Activated T-cell treated with anti-CD3 and anti-CD28 coated beads, Interleukin-2, amount 50 U/mL, for 4 hours (primary cell): ENCODE data around the gene HNF1A. TPM values are rescaled to one million over a fixed set of nuclear protein-coding genes. Genes with fewer than 3 reads are reported as not detected.
A peak's percentile ranks its signal among the peaks of the same experiment; 100 is the strongest.

Experiments
- ATAC-seq, 2 donors: fragments of 200-7000 bp; cut with Tn5 transposase; one replicate each; pipeline ENCODE4 v1.10.0; 2021
- DNase-seq: peaks from one replicate; pipeline ENCODE4 v3.0.0-alpha.2; 2020
- H3K27me3 Mint-ChIP-seq: one replicate; pipeline ENCODE4 v1.8.0; 2021; ENCODE audit warnings: low read depth, mixed read lengths
- H3K36me3 Mint-ChIP-seq: one replicate; pipeline ENCODE4 v1.8.0; 2022; ENCODE audit warnings: mixed read lengths; ENCODE audit not compliant: insufficient read depth
- H3K4me1 Mint-ChIP-seq: one replicate; pipeline ENCODE4 v1.8.0; 2021; ENCODE audit warnings: low read depth, mixed read lengths
- H3K4me3 Mint-ChIP-seq: one replicate; pipeline ENCODE4 v1.8.0; 2021; ENCODE audit warnings: mild to moderate bottlenecking, moderate library complexity, mixed read lengths
- H3K9me3 Mint-ChIP-seq: one replicate; pipeline ENCODE4 v1.8.0; 2021; ENCODE audit warnings: mixed read lengths
- total RNA-seq, 3 donors: library from RNA; stranded (reverse); gene quantifications; one replicate each; pipeline ENCODE4 v1.2.1, GENCODE V29; 2021

The HNF1A gene
- total RNA-seq, 3 donors from 2014 or later: not detected

DNA sequence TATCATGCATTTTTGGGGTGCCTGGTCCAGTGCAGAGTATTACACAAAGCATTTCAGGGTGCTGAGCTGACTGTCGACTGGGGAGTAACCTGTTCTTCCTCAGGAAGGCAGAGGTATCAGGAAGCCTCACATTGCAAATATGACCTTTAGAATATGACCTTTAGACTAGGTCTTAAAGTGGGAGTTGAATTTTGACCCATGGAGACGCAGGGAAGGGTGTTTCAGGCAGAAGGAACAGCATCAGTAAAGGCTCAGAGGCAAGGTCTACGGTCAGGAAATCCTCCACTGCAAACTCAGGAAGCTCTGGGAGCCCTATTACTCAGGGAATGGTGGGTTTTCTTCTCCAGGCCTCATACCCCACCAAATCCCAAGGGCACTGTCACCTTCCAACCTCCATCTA lies 11.3 kb downstream of the HNF1A start:
- ATAC-seq (no peak), DNase-seq (no peak)
- Mint-ChIP-seq H3K4me3 (no peak overlapping the region), H3K9me3 (no peaks in the 10 kb centered on the region), H3K36me3 (no peaks in the 10 kb centered on the region), H3K27me3 (peaks cover 4% of the 10 kb centered on the region), H3K4me1 (no peaks in the 10 kb centered on the region)

DNA sequence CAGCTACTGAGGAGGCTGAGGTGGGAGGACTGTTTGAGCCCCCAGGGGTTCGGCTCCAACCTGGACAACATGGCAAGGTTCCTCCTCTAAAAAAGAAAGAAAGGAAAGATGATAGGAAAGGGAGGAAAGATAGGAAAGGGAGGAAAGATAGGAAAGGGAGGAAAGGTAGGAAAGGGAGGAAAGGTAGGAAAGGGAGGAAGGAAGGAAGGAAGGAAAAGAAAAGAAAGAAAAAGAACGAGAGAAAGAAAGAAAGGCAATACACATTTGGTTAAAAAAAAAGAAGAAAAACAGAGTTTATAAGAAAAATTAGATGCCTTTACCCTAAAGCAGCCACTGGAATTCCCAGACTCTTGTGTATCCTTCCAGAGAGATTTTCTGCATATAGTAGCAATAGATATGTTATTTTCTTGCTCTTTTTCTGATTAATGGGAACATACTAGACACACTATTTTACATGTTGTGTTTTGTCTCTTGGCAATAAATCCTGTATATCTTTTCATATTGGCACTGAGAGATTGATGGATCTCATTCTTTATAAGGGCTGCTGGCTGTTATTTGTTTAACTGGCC lies 12.2 kb downstream of the HNF1A start:
- Mint-ChIP-seq H3K36me3 (no peaks in the 10 kb centered on the region), H3K4me1 (no peaks in the 10 kb centered on the region), H3K27me3 (peaks cover 7% of the 10 kb centered on the region), H3K4me3 (no peak overlapping the region), H3K9me3 (no peaks in the 10 kb centered on the region)
- DNase-seq (no peak), ATAC-seq (no peak)

DNA sequence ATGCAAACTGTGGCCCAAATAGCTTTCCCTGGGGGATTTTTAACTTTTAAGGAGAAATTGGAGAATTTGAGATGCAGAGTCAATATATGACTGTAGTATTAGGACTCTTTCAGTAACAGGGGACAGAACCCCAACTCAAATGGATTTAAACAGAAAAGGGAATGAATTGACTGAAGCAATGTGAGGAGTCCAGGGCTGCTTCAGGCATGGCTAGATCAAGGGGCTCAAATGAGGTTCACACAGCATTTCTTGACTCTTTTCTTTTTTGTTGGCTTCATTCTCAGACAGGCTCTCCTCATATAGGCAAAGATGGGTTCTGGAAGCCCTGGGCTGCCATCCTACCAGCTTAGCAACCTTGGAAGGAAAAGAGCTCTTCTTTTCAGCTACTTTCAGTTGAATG lies 13.6 kb downstream of the HNF1A start:
- H3K4me3 Mint-ChIP-seq: no peak overlapping the region
- H3K27me3 Mint-ChIP-seq: peaks cover 7% of the 10 kb centered on the region
- no peaks in the 10 kb centered on the region for H3K9me3 Mint-ChIP-seq
- no peaks in the 10 kb centered on the region for H3K4me1 Mint-ChIP-seq
- ATAC-seq: no peak
- H3K36me3 Mint-ChIP-seq: no peaks in the 10 kb centered on the region
- DNase-seq: no peak

DNA sequence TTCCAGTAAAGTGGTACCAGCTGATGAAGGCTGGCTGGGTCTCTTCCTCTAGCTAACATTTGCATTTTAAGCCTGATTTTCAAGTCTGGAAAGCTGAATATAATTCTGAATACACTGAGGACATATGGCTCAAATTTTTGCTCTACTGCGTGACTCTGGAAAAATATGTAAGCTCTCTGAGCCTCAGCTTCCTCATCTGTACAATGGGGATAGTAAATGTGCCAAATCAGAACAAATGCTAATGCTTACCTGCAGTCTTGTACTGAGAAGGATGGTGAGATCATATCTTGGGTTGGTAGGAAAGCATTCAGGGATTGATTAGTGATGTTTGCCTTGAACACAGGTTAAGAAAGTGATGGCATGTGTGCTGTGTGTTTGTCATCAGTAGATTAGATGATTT lies 14.6 kb downstream of the HNF1A start:
- no peak overlapping the region for H3K4me3 Mint-ChIP-seq
- H3K36me3 Mint-ChIP-seq: no peaks in the 10 kb centered on the region
- no peaks in the 10 kb centered on the region for H3K9me3 Mint-ChIP-seq
- ATAC-seq (no peak), DNase-seq (no peak)
- no peaks in the 10 kb centered on the region for H3K4me1 Mint-ChIP-seq
- peaks cover 7% of the 10 kb centered on the region for H3K27me3 Mint-ChIP-seq

DNA sequence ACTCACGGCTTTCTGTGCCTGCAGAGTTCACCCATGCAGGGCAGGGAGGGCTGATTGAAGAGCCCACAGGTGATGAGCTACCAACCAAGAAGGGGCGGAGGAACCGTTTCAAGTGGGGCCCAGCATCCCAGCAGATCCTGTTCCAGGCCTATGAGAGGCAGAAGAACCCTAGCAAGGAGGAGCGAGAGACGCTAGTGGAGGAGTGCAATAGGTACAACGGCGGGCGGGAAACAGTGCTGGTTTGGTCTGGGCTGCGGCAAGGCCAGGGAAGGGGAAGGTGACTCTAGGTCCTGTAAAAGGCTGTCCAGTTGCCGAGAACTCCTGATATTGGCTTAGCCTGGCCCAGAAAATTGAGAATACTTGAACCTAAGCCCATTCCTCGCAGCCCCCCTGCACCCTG lies 15.2 kb downstream of the HNF1A start:
- H3K4me1 Mint-ChIP-seq: no peaks in the 10 kb centered on the region
- ATAC-seq (no peak), DNase-seq (no peak)
- no peak overlapping the region for H3K4me3 Mint-ChIP-seq
- H3K36me3 Mint-ChIP-seq: no peaks in the 10 kb centered on the region
- no peaks in the 10 kb centered on the region for H3K9me3 Mint-ChIP-seq
- H3K27me3 Mint-ChIP-seq: peaks cover 7% of the 10 kb centered on the region

DNA sequence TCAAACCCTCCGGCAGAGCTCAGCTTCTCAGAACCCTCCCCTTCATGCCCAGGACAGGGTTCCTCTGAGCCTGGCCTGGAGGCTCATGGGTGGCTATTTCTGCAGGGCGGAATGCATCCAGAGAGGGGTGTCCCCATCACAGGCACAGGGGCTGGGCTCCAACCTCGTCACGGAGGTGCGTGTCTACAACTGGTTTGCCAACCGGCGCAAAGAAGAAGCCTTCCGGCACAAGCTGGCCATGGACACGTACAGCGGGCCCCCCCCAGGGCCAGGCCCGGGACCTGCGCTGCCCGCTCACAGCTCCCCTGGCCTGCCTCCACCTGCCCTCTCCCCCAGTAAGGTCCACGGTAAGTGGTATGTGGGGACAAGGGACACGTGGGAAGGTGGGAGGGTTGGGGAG lies 15.7 kb downstream of the HNF1A start:
- Mint-ChIP-seq H3K36me3 (no peaks in the 10 kb centered on the region), H3K4me1 (no peaks in the 10 kb centered on the region), H3K27me3 (peaks cover 7% of the 10 kb centered on the region), H3K9me3 (no peaks in the 10 kb centered on the region), H3K4me3 (no peak overlapping the region)
- ATAC-seq (no peak), DNase-seq (no peak)

DNA sequence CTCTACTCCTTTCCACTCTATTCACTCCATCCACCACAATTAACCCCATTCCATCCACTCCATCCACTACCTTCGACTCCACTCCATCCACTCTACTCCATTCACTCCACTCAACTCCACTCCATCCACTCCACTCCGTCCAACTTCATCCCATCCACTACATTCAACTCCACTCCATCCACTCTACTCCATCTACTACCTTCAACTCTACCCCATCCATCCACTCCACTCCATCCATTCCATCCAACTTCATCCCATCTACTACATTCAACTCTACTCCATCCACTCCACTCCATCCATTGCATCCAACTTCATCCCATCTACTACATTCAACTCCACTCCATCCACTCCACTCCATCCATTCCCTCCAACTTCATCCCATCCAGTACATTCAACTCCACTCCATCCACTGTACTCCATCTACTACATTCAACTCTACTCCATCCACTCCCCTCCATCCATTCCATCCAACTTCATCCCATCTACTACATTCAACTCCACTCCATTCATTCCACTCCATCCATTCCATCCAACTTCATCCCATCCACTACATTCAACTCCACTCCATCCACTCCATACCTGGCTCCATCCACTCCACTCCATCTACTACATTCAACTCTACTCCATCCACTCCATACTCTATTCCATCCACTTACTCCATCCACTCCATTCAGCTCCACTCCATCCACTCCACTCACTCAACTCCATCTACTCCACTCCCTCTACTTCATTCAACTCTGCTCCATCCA lies 16.4 kb downstream of the HNF1A start:
- ATAC-seq (no peak), DNase-seq (no peak)
- no peaks in the 10 kb centered on the region for H3K9me3 Mint-ChIP-seq
- no peaks in the 10 kb centered on the region for H3K4me1 Mint-ChIP-seq
- no peak overlapping the region for H3K4me3 Mint-ChIP-seq
- peaks cover 7% of the 10 kb centered on the region for H3K27me3 Mint-ChIP-seq
- H3K36me3 Mint-ChIP-seq: no peaks in the 10 kb centered on the region

DNA sequence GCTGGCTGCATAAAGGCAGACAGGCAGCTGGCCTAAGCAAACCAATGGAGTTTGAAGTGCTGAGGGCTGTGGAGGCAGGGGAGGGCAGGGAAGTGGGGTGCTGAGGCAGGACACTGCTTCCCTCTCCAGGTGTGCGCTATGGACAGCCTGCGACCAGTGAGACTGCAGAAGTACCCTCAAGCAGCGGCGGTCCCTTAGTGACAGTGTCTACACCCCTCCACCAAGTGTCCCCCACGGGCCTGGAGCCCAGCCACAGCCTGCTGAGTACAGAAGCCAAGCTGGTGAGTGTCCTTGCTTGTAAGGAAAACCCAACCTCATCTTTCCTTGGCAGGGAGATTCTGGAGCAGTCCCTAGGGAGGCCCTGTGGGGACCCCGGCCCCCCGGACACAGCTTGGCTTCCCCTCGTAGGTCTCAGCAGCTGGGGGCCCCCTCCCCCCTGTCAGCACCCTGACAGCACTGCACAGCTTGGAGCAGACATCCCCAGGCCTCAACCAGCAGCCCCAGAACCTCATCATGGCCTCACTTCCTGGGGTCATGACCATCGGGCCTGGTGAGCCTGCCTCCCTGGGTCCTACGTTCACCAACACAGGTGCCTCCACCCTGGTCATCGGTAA lies 17.9 kb downstream of the HNF1A start:
- no peak overlapping the region for H3K4me3 Mint-ChIP-seq
- ATAC-seq (no peak), DNase-seq (no peak)
- no peaks in the 10 kb centered on the region for H3K36me3 Mint-ChIP-seq
- H3K4me1 Mint-ChIP-seq: no peaks in the 10 kb centered on the region
- H3K27me3 Mint-ChIP-seq: peaks cover 7% of the 10 kb centered on the region
- H3K9me3 Mint-ChIP-seq: no peaks in the 10 kb centered on the region

DNA sequence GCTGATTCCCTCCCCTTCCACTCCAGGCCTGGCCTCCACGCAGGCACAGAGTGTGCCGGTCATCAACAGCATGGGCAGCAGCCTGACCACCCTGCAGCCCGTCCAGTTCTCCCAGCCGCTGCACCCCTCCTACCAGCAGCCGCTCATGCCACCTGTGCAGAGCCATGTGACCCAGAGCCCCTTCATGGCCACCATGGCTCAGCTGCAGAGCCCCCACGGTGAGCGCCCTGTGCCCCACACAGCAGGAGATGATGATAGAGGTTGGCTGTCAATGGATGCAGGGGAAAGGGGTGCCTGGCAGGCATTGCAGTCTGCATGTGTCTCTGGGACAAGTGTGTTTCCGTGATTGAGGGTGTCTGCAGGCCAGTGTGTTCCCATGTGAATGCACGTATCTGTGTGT lies 19.1 kb downstream of the HNF1A start:
- H3K27me3 Mint-ChIP-seq: peaks cover 7% of the 10 kb centered on the region
- H3K4me3 Mint-ChIP-seq: no peak overlapping the region
- no peaks in the 10 kb centered on the region for H3K4me1 Mint-ChIP-seq

DNA sequence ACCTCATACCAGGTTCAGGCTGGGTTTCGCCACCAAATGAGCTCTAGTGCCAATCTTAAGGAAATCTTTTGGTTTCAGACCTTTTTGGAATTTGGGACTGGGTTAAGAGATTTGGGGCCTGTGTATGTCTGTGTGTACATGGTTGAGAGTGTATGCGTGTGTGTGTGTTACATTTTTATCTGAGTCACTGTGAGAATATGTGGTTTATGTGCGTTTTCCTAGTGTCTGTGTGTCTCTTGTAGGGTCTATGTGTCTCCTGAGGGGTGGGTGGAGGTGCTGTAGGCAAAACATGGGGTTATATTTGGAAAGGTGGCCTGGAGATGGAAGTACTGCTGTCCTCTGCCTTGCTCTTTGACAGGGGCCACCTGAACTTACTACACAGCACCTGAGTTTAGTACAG lies 20.1 kb downstream of the HNF1A start:
- H3K36me3 Mint-ChIP-seq: peaks cover 4% of the 10 kb centered on the region
- H3K9me3 Mint-ChIP-seq: no peaks in the 10 kb centered on the region
- H3K4me3 Mint-ChIP-seq: no peak overlapping the region
- ATAC-seq (no peak), DNase-seq (no peak)
- H3K27me3 Mint-ChIP-seq: peaks cover 3% of the 10 kb centered on the region
- H3K4me1 Mint-ChIP-seq: no peaks in the 10 kb centered on the region

More for the DNA sequence above, 19.1 kb downstream of the HNF1A start:
- Mint-ChIP-seq H3K36me3 (no peaks in the 10 kb centered on the region), H3K9me3 (no peaks in the 10 kb centered on the region)
- DNase-seq (no peak), ATAC-seq (no peak)

DNA sequence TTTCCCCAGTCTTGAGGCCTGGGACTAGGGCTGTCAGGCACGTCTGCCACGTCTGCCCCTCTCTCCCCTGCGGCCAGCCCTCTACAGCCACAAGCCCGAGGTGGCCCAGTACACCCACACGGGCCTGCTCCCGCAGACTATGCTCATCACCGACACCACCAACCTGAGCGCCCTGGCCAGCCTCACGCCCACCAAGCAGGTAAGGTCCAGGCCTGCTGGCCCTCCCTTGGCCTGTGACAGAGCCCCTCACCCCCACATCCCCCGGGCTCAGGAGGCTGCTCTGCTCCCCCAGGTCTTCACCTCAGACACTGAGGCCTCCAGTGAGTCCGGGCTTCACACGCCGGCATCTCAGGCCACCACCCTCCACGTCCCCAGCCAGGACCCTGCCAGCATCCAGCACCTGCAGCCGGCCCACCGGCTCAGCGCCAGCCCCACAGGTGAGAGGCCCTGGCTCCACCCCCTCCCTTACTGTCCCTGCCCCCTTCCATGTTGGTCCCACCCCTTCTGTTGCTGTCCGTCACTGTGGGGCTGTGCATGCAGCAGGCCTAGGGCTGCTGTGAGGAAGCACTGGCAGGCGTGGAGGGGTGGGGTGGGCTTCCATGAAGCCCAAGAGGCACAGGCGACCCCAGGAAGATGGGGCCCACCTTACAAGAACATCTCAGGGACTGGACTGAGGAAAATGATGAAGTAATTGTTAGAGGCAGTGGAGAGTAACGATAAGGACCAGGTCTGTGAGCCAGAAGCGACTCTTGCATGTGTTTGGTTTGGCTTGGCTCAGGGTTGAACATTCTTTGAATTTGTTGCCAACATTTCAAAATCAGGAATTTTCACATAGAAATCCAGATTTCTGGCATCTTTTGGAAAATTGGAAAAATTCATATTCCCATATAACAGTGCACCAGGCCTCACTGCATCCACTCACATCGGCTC lies 21.1 kb downstream of the HNF1A start:
- DNase-seq: no peak
- H3K4me3 Mint-ChIP-seq: no peak overlapping the region
- no peaks in the 10 kb centered on the region for H3K4me1 Mint-ChIP-seq
- H3K9me3 Mint-ChIP-seq: no peaks in the 10 kb centered on the region
- H3K27me3 Mint-ChIP-seq: peaks cover 3% of the 10 kb centered on the region
- peaks cover 10% of the 10 kb centered on the region for H3K36me3 Mint-ChIP-seq
- ATAC-seq: peak; percentile 4 to 27

DNA sequence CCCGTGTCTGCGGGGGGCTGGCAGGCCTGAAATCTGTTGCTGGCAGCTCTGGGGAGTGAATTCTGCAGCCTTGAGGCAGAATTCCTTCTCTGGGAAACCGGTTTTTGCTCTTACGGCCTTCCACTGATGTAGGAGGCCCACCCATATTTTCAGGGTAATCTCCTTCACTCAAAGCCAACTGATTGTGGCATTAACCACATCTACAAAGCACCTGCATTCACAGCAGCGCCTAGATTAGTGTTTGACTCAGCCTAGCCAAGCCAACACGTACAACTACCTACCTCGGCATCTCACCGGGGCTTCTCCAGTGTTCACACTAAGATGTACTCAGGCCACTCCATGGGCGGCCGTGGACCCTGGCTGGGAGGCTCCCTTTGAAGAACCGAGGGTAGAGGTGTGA lies 22.2 kb downstream of the HNF1A start:
- no peak for DNase-seq
- H3K4me3 Mint-ChIP-seq: no peak overlapping the region
- peaks cover 19% of the 10 kb centered on the region for H3K36me3 Mint-ChIP-seq
- peaks cover 2% of the 10 kb centered on the region for H3K4me1 Mint-ChIP-seq
- H3K9me3 Mint-ChIP-seq: no peaks in the 10 kb centered on the region
- no peaks in the 10 kb centered on the region for H3K27me3 Mint-ChIP-seq
- ATAC-seq: no peak

DNA sequence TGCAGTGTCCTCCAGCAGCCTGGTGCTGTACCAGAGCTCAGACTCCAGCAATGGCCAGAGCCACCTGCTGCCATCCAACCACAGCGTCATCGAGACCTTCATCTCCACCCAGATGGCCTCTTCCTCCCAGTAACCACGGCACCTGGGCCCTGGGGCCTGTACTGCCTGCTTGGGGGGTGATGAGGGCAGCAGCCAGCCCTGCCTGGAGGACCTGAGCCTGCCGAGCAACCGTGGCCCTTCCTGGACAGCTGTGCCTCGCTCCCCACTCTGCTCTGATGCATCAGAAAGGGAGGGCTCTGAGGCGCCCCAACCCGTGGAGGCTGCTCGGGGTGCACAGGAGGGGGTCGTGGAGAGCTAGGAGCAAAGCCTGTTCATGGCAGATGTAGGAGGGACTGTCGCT lies 22.7 kb downstream of the HNF1A start:
- H3K4me3 Mint-ChIP-seq: no peak overlapping the region
- peaks cover 3% of the 10 kb centered on the region for H3K4me1 Mint-ChIP-seq
- no peaks in the 10 kb centered on the region for H3K9me3 Mint-ChIP-seq
- H3K36me3 Mint-ChIP-seq: peaks cover 20% of the 10 kb centered on the region
- ATAC-seq (no peak), DNase-seq (no peak)
- no peaks in the 10 kb centered on the region for H3K27me3 Mint-ChIP-seq

DNA sequence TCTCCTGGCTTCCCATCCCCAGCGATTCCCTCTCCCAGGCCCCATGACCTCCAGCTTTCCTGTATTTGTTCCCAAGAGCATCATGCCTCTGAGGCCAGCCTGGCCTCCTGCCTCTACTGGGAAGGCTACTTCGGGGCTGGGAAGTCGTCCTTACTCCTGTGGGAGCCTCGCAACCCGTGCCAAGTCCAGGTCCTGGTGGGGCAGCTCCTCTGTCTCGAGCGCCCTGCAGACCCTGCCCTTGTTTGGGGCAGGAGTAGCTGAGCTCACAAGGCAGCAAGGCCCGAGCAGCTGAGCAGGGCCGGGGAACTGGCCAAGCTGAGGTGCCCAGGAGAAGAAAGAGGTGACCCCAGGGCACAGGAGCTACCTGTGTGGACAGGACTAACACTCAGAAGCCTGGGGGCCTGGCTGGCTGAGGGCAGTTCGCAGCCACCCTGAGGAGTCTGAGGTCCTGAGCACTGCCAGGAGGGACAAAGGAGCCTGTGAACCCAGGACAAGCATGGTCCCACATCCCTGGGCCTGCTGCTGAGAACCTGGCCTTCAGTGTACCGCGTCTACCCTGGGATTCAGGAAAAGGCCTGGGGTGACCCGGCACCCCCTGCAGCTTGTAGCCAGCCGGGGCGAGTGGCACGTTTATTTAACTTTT lies 23.6 kb downstream of the HNF1A start:
- peaks cover 22% of the 10 kb centered on the region for H3K36me3 Mint-ChIP-seq
- ATAC-seq: no peak
- H3K27me3 Mint-ChIP-seq: no peaks in the 10 kb centered on the region
- H3K9me3 Mint-ChIP-seq: no peaks in the 10 kb centered on the region
- DNase-seq: no peak
- H3K4me3 Mint-ChIP-seq: no peak overlapping the region
- H3K4me1 Mint-ChIP-seq: peaks cover 3% of the 10 kb centered on the region
